Epithelial cell of esophagus (primary cell): ENCODE results near the gene TNK1.

Source experiments
- DNase-seq: peaks from one replicate; pipeline ENCODE4 v3.0.0; 2010; ENCODE audit warnings: low read depth
- H3K4me3 ChIP-seq: 2 replicates; pipeline ENCODE4 v1.5.1; 2011; ENCODE audit warnings: mild to moderate bottlenecking, low read length, control low read depth
- CTCF ChIP-seq: IDR thresholded peaks from 2 replicates; pipeline ENCODE4 v1.5.1; 2011; ENCODE audit warnings: low read depth, mild to moderate bottlenecking, low read length, control low read depth, inconsistent platforms; ENCODE audit not compliant: insufficient read depth; ENCODE audit errors: missing control alignments

The TNK1 gene

DNA sequence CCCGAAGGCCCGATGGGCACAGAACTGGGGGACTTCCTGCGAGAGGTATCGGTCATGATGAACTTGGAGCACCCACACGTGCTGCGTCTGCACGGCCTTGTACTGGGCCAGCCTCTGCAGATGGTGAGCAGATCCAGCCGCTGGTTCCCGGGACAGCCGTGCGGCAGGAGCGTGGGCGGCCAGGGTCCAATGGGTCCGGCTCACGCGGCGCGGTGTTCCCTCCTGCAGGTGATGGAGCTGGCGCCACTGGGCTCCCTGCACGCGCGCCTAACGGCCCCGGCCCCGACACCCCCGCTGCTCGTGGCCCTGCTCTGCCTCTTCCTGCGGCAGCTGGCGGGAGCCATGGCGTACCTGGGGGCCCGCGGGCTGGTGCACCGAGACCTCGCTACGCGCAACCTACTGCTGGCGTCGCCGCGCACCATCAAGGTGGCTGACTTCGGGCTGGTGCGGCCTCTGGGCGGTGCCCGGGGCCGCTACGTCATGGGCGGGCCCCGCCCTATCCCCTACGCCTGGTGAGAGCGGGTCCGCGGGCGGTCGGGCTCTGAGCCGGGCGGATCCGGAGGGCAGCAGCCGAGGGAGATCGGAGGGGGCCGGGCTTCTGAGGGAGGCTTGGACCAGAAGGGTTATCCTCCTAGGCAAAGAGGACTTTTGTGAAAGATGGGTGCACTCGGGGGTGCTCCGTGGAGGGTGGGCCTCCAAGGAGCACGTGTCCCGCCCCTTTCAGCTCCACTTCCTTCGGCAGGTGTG lies 3.0 kb downstream of the TNK1 start:
- DNase-seq: peak; percentile 39
- no peak for TF ChIP-seq CTCF
- H3K4me3 ChIP-seq: no peak overlapping the region

DNA sequence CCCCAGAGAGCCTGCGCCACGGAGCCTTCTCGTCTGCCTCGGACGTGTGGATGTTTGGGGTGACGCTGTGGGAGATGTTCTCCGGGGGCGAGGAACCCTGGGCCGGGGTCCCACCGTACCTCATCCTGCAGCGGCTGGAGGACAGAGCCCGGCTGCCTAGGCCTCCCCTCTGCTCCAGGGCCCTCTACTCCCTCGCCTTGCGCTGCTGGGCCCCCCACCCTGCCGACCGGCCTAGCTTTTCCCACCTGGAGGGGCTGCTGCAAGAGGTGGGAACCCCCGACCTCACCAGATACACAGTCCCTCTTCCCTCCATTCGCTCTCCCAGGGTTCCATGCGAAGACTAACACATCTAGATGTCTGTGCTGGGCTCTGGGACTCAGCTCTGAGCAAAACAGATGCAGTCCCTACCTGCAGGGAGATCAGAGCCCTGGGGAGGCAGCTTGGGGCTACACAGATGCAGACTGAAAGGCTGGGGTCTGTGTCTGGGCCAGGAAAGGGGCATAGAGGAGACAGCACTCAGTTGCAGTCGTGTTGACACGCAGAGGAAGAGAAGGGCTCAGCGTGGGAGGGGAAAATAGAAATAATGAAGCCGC lies 3.7 kb downstream of the TNK1 start:
- no peak overlapping the region for H3K4me3 ChIP-seq
- no peak for DNase-seq
- no peak for TF ChIP-seq CTCF

DNA sequence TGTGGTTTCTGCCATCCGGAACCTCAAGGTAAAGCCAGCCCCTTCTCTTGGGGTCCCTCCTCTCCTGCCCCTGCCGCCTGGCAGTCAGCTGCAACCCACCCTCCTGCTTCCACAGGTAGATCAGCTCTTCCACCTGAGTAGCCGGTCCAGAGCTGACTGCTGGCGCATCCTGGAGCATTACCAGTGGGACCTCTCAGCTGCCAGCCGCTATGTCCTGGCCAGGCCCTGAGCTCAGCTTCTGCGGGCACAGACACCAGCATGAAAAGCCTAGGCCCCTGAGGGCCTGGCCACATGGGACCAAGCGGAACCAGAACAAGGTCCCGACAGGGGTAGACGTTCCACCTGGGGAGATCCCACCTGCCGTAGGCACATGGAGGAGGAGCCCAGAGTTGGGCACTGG lies 8.0 kb downstream of the TNK1 start:
- no peak for DNase-seq
- H3K4me3 ChIP-seq: no peak overlapping the region
- TF ChIP-seq CTCF: no peak

- no peak overlapping the region for H3K4me3 ChIP-seq
- TF ChIP-seq CTCF: no peak
- no peak for DNase-seq
Observed at GRCh38 chr17:7389924-7390910, 9.3 kb downstream of the TNK1 start.

DNA sequence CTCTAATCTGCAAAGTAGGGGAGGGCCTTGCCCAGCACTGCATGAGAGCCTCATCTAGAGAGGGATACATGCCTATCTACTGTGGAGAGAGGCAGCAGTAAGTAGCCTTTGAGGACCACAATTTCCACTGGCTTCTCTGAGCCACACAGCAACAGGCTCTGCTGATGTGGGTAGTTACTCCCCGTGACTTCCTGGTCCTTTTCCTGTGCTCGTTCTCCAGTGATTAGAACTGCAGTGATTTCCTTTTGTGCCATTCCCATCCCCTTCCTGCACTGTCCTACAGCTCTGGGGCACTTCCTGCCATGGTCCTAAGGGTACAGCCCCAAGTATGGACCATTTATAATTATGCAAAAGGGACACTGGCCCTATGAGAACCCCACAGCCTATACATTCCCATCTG lies 10.4 kb downstream of the TNK1 start:
- no peak for TF ChIP-seq CTCF
- H3K4me3 ChIP-seq: no peak overlapping the region
- DNase-seq: no peak

DNA sequence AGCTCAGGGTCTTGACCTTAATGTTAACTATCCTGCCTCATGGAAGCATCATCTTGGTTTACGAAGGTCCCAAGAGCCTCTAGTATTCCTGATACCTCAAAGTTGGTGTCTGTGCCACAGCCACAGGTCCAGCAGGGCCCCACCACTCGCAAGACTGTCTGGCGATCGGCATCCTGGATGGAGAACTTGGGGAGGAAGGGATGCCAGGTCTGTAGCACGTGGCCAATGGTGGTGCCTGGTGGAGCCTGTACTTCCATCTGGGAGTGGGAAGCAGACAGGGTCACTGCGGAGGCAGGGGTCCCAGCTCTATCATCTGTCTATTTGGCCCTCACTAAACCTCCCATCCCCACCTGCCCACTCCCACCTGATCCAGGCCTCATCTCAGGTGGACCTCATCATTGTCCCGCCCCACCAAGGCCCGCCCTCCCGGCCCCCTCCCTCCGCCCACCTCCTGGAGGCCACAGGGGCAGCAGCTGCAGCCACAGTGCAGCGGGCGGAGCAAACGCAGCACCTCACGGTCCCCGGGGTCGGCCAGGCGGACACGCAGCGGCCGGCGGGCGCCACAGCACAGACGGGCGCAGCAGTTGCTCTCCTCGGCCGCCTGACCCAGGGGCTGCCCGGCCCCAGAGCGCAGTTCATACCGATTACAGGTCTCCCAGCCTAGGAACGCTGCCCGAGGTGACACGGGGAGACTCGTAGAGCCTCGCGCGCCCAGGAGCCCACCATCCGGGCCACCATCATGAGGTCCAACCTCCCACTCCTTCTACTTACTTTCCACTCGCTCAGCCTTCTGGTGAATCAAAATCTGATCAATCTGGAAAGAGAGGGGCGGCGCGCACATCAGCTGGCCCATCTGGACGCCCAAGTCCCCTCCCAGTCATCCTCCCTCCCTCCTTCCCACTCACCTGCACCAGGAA lies 12.1 kb downstream of the TNK1 start:
- no peak for TF ChIP-seq CTCF
- peak overlapping the region; percentile 83 for H3K4me3 ChIP-seq
- DNase-seq: no peak
